Measurements from ENCODE around the gene SFXN1. TPM values are rescaled to one million over a fixed set of nuclear protein-coding genes. Genes with fewer than 3 reads are reported as not detected.

Gene SFXN1
- total RNA-seq, 2 experiments from 2014 or later, result 147 to 154 TPM

GRCh38 chr5:175460552-175460951 lies 17.8 kb upstream of the SFXN1 start:
- Histone ChIP-seq H3K27ac (ENCODE audit: low read depth, low read length, poor library complexity, severe bottlenecking) (no peak overlapping the region), H3K9me3 (ENCODE audit: low read length) (no peaks in the 10 kb centered on the region), H3K79me2 (ENCODE audit: insufficient read depth, low read depth, low read length) (no peaks in the 10 kb centered on the region), H3K9me2 (ENCODE audit: insufficient read depth, low read length) (no peaks in the 10 kb centered on the region), H3K4me3 (ENCODE audit: low read depth, low read length, poor library complexity, severe bottlenecking) (no peak overlapping the region), H4K20me1 (ENCODE audit: insufficient read depth, low read length) (no peaks in the 10 kb centered on the region), H2AFZ (ENCODE audit: low read length) (no peak overlapping the region), H3K4me2 (ENCODE audit: low read length) (no peak overlapping the region), H3K4me1 (ENCODE audit: insufficient read depth, low read length, poor library complexity, severe bottlenecking) (peaks cover 19% of the 10 kb centered on the region), H3K36me3 (ENCODE audit: insufficient read depth, low read length) (no peaks in the 10 kb centered on the region)
- no peak for DNase-seq (ENCODE audit: low spot score)
- BruUV-seq (replicated peaks), result no TSS peak
- CTCF ChIA-PET (ENCODE audit: unreplicated experiment), result no interaction called here
- TF ChIP-seq, protein P1, sequence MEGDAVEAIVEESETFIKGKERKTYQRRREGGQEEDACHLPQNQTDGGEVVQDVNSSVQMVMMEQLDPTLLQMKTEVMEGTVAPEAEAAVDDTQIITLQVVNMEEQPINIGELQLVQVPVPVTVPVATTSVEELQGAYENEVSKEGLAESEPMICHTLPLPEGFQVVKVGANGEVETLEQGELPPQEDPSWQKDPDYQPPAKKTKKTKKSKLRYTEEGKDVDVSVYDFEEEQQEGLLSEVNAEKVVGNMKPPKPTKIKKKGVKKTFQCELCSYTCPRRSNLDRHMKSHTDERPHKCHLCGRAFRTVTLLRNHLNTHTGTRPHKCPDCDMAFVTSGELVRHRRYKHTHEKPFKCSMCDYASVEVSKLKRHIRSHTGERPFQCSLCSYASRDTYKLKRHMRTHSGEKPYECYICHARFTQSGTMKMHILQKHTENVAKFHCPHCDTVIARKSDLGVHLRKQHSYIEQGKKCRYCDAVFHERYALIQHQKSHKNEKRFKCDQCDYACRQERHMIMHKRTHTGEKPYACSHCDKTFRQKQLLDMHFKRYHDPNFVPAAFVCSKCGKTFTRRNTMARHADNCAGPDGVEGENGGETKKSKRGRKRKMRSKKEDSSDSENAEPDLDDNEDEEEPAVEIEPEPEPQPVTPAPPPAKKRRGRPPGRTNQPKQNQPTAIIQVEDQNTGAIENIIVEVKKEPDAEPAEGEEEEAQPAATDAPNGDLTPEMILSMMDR (conservative IDR thresholded peaks at IDR 0.05; ENCODE audit: low read length), result no peak
- no peak for TF ChIP-seq EZH2phosphoT487 (IDR thresholded peaks at IDR 0.05; ENCODE audit: borderline replicate concordance, low read depth, low read length)
- POLR2A ChIA-PET, result interaction anchor here (0.7 kb wide), 1 partner anchor 17 kb away, joined by 3 read pairs; no protein-coding TSS in a partner anchor
- intact Hi-C loops (cut with micrococcal nuclease; ENCODE audit: unreplicated experiment), result loop anchor here (1.0 kb wide), 1 partner anchor 509 kb away; no protein-coding TSS in a partner anchor

- Histone ChIP-seq H3K79me2 (ENCODE audit: insufficient read depth, low read depth, low read length) (no peaks in the 10 kb centered on the region), H3K4me1 (ENCODE audit: insufficient read depth, low read length, poor library complexity, severe bottlenecking) (peaks cover 12% of the 10 kb centered on the region), H4K20me1 (ENCODE audit: insufficient read depth, low read length) (no peaks in the 10 kb centered on the region), H2AFZ (ENCODE audit: low read length) (no peak overlapping the region), H3K9me2 (ENCODE audit: insufficient read depth, low read length) (no peaks in the 10 kb centered on the region), H3K4me3 (ENCODE audit: low read depth, low read length, poor library complexity, severe bottlenecking) (no peak overlapping the region), H3K9me3 (ENCODE audit: low read length) (no peaks in the 10 kb centered on the region), H3K4me2 (ENCODE audit: low read length) (no peak overlapping the region), H3K27ac (ENCODE audit: low read depth, low read length, poor library complexity, severe bottlenecking) (no peak overlapping the region), H3K36me3 (ENCODE audit: insufficient read depth, low read length) (no peaks in the 10 kb centered on the region)
- TF ChIP-seq EZH2phosphoT487 (IDR thresholded peaks at IDR 0.05; ENCODE audit: borderline replicate concordance, low read depth, low read length), result no peak
- TF ChIP-seq, protein P1 (conservative IDR thresholded peaks at IDR 0.05; ENCODE audit: low read length), result no peak
- no peak for DNase-seq (ENCODE audit: low spot score)
- ChIA-PET CTCF (ENCODE audit: unreplicated experiment) (no interaction called here), POLR2A (no interaction called here)
- BruUV-seq (replicated peaks), result no TSS peak
- intact Hi-C loops (cut with micrococcal nuclease; ENCODE audit: unreplicated experiment), result no loop called here
Observed at GRCh38 chr5:175461370-175461769, 17.0 kb upstream of the SFXN1 start.

DNA sequence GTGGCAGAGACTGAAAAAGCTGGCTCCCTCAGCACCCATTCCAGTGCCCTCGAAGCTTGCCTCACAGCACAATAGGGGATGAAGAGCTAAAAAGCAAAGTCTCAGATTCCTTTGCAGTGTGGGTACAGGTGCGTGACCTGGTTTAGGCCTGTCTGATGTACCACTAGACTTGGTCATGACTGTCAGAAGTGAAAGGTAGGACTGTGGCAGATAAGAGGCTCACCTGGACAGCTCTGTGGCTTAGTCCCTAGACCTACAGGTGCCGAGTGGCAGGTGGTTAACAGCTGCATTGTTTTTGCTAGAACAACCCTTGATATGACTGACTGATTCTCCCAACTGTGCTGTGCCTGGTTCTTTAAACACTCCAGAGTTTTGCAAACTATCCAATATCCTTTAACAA lies 14.7 kb upstream of the SFXN1 start:
- Histone ChIP-seq H2AFZ (ENCODE audit: low read length) (no peak overlapping the region), H3K4me3 (ENCODE audit: low read depth, low read length, poor library complexity, severe bottlenecking) (no peak overlapping the region), H3K36me3 (ENCODE audit: insufficient read depth, low read length) (no peaks in the 10 kb centered on the region), H3K79me2 (ENCODE audit: insufficient read depth, low read depth, low read length) (no peaks in the 10 kb centered on the region), H3K4me2 (ENCODE audit: low read length) (peak overlapping the region; percentile 13; the same call in 1 of the 2 replicates), H3K9me2 (ENCODE audit: insufficient read depth, low read length) (no peaks in the 10 kb centered on the region), H4K20me1 (ENCODE audit: insufficient read depth, low read length) (no peaks in the 10 kb centered on the region), H3K4me1 (ENCODE audit: insufficient read depth, low read length, poor library complexity, severe bottlenecking) (peaks cover 12% of the 10 kb centered on the region), H3K9me3 (ENCODE audit: low read length) (no peaks in the 10 kb centered on the region), H3K27ac (ENCODE audit: low read depth, low read length, poor library complexity, severe bottlenecking) (no peak overlapping the region)
- TF ChIP-seq, protein P1 (conservative IDR thresholded peaks at IDR 0.05; ENCODE audit: low read length), result no peak
- TF ChIP-seq EZH2phosphoT487 (IDR thresholded peaks at IDR 0.05; ENCODE audit: borderline replicate concordance, low read depth, low read length), result no peak
- ChIA-PET CTCF (ENCODE audit: unreplicated experiment) (no interaction called here), POLR2A (interaction anchor here (1.3 kb wide), 1 partner anchor 16 kb away, joined by 4 read pairs; no protein-coding TSS in a partner anchor)
- intact Hi-C loops (cut with micrococcal nuclease; ENCODE audit: unreplicated experiment), result no loop called here
- DNase-seq (ENCODE audit: low spot score), result no peak
- BruUV-seq (replicated peaks), result no TSS peak
